ENCODE data around the gene ANO2.
"Not testable (repeated sequence)": the region's sequence is repeated elsewhere in the genome, so short reads cannot be mapped to it uniquely, and the experiment has no call there.

The ANO2 gene

DNA sequence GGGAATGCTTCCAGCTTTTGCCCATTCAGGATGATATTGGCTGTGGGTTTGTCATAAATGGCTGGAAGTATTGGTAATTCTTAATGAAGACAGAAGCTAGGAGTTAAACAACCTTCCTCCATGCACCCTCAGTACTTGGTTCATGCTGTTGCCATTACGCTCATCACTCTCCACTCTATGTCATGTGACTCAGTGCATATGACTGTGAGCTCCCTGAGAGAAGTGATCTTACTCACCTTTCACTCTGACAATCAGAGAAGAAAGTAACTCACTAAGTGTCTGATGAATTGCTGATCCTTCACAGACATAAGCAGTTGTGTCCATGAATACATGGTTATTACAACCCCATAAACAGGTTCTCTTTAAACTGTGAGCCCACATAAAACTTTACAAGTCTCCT lies 275.4 kb downstream of the ANO2 start:
- DNase-seq (ENCODE audit: low read depth, low spot score), result not testable (repeated sequence)

DNA sequence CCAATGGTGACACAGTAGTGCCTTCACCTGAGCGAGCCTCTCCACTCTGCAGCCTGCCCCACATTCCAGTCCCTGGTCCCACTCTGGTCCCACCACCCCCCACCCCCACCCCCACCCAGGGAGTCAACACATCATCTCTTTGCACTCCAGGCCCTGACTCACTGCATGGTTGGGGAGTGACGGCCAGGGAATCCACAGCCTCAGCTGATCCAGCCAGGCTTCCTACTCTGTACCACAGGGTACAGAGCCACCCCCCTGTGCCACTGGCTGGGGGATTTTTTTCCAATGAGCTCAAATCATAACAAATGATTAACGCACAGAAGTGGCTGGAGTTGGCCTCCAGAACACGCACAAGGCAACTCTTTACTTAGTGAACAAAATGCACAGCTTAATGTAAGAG lies 279.4 kb downstream of the ANO2 start:
- DNase-seq (ENCODE audit: low read depth, low spot score), result no peak

DNA sequence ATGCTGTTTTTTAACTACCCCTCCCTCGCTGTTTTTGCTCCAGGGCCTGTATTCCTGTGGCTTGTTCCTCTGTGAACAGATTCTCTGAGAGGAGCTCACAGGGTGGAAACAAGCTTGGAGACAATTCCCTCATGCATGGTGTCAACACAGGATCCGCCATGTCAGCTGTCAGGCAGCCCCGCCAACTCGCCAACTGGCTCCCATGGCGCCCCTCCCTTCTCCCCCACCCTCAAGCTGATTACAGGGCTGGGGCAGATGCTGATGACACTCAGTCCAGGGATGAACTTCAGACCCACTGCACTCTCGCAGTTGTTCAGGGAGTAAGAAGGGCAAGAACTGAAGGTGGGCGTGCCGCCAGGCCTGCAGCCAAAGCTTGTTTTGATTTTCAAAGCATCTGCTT lies 283.2 kb downstream of the ANO2 start:
- no peak for DNase-seq (ENCODE audit: low read depth, low spot score)

DNA sequence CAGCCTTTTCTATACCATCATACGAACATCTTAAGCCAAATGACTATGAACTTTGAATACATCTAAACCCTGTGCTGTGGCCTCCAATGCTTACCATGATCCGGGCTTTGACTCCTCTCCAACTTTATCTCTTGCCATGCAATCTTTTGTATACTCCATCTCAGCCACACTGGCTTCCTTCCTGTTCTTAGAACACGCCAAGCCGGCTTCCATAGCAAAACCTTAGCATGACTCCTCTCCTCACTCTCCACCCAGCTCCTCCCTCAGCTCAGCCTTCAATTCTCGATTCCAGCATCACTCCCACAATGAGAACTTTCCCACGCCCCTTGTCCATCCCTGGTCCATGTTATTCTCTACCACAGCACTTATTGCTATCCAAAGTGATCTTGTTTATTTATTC lies 284.8 kb downstream of the ANO2 start:
- no peak for DNase-seq (ENCODE audit: low read depth, low spot score)

DNA sequence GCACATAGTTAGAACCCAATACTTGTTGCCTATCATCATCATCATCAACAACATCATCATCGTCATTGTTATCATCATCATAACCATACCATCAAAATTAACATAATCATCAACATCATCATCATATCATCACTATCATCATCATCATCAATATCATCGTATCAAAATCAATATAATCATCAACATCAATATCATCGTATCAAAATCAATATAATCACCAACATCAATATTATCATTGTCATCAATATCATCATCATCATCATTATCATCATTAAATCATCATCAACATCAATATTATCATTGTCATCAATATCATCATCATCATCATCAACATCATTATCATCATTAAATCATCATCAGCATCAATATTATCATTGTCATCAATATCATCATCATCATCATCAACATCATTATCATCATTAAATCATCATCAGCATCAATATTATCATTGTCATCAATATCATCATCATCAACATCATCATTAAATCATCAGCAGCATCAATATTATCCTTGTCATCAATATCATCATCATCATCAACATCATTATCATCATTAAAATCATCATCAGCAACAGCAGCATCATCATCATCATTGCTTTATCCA lies 286.6 kb downstream of the ANO2 start:
- not testable (repeated sequence) for DNase-seq (ENCODE audit: low read depth, low spot score)

DNA sequence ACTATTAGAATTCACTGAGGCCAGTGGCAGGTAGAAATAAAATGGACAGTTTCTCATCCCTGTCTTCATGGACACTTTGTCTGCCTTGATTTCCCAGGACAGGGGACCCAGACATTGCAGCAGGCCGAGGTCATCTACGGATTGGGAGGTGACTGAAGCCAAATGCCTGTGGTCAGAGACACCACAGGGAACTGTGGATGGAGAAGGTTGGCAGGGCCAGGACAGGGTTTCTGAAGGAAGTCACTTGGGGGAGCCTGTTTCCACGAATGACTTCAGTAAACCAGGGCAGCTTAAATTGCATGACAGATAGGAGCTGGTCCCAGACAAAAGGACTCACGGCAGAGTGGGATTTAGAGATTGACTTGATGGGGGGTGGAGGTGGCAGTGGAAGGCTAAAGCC lies 288.2 kb downstream of the ANO2 start:
- no peak for DNase-seq (ENCODE audit: low read depth, low spot score)

DNA sequence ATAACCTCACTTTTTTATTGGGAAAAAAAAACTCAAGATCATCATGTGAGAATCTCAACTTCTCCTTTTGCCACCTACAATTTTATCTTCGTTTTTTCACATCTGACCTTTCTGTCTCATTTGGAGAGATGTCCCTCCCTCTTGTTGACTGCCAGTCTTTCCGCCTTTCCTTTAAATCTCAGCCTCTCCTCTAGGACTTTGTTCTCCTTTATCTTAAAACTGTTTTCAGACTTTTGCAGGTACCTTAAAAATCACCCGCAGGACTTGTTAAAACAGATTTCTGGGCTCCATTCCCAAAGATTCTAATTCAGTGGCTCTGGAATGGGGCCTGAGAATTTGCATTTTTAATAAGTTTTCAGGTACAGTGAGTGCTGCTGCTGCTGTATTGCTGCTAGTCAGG lies 289.9 kb downstream of the ANO2 start:
- no peak for DNase-seq (ENCODE audit: low read depth, low spot score)

DNA sequence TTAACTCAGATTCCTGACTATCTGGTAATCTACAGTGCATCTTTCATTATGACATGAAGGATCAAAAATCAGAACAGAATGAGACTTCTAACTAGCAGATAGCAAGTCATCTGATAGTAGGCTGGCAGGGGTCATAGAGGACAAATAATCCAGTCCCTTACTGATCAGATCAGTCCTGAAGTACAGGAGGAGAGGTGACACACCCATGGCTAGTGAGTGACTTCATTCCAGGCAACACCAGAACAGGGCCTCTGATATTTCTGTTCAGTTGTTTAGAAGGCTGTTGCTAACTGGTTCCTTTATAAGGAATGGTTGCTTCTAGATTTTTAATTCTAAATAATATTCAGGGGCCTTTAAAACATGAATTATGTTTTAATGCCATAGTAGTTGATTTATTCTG lies 291.0 kb downstream of the ANO2 start:
- no peak for DNase-seq (ENCODE audit: low read depth, low spot score)

DNA sequence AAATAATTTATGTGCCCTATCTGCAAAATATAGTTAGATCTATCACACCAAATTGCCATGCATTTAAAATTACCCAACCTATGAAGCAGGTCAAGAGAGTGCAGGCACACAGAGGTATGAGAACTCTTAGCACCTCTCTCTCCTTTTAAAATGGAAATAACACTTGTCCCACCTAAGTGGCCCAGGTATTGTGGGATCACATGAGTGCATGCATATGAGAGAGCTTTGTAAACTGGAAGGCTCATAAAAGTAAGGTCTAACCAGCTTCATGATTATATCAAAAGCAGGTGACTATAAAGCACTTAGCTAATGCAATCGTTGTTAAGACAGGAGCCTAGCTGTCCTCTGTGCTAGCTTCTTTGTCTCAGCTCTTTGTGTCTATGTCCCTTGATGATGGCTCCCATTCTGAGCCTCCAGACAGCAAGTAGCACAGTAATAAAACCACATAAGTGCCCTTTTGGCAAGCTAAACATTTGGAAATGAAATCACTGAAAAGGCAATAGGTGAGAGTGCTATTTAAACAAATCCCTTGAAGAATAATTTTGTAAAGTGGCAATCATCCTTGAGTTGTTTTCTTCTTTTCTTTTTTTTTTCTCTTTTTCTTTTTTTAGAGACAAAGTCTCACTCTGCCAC lies 294.1 kb downstream of the ANO2 start:
- no peak for DNase-seq (ENCODE audit: low read depth, low spot score)

DNA sequence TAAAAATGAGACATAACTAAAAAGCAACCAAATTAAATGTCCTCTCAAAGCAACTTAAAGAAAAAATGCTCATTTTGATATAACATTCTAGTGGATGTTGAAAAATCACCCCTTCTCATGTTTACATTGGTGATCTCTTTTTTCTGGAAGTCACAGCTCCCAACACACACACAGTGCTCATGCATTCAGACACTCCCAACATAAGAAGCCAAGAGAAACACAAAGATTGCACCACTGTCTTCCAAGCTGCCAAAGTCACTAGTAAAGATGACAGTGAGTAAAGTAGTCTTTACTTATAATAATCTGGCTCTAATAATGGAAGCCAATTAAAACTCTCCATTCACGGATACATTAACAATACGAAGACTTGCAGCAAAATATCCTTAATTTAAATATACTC lies 294.8 kb downstream of the ANO2 start:
- no peak for DNase-seq (ENCODE audit: low read depth, low spot score)

DNA sequence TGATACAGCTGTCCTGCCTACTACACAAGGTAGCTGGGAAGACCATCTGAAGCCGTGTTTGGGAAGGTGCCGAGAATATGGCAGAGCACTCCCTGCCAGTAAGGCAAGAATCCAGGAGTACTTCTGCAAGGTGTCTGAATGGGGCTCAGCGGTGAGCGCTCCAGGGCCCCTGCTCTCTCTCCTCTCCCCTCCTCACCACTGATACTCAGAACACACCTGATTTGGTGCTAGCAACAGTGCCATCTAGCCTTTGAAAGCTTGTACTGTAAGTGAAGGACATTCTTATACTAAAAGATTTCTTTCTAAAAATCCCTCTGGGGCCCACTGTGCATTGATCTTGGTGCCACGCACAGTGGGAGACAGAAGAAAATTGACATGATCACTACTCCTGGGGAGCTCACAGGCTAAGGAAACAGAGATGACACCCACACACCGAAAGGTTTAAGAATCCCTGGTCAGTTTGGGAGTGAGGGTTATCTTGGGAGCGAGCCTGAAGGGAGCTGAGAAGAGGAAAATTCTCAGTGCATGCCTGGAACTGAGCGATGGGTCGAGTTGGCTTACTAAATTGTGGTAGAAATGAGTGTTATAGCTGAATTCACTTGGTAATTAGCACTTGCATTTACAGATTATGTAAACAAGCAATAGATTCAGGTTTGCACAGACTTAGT lies 296.2 kb downstream of the ANO2 start:
- no peak for DNase-seq (ENCODE audit: low read depth, low spot score)

DNA sequence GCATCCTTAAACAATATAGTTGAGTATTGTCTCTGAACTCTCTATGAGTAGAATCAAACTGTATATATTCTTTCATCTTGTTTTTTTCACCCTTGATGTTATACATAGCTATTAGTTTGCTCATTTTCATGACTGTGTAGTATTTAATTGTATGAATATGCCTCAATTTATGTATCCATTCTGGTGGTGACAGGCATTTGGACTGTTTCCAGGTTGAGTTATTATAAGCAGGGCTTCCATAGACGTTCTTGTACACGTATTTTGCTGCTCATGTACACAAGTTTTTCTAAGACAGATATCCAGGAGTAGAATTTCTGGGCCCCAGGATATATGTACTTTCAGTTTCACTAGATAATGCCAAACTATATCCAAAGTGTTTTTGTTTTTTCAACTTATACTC lies 301.8 kb downstream of the ANO2 start:
- DNase-seq (ENCODE audit: low read depth, low spot score), result no peak

DNA sequence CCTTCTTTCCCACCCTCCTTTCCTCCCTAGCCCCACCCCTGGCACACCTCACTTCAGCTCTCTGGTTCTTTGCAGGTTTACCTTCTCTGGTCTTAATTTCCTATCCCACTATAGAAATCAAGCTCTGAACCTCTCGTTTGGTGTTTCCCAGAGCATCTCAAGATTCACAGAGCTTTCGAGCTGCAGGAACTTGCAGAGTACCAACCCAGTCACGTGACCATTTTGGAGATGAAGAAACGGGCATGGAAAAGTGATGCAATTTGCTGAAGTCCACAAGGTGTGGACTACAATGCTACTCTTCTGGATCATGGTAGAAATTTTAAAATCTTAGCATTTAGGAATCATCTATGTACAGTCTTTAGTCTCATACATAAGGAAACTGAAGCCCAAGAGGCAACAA lies 307.4 kb downstream of the ANO2 start:
- no peak for DNase-seq (ENCODE audit: low read depth, low spot score)

DNA sequence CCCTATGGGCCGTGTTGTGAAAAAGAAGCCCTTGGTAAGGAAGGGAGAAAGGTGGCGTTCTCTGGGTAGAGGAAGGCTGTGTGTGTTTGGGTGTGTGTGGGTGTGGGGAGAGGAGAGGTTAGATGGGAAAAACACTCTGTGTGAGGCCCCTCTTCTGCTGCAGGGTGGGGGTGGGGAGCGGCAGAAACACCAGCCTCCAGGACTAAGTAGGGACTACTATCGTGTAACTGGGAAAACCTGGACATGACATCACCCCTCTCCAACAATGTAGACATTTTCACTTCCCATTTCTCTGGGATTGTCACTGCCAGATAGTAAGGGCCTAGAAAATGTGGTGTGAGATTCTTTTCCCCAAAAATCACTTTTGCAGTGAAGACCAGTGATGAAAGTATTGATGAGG lies 308.2 kb downstream of the ANO2 start:
- DNase-seq (ENCODE audit: low read depth, low spot score), result no peak

DNA sequence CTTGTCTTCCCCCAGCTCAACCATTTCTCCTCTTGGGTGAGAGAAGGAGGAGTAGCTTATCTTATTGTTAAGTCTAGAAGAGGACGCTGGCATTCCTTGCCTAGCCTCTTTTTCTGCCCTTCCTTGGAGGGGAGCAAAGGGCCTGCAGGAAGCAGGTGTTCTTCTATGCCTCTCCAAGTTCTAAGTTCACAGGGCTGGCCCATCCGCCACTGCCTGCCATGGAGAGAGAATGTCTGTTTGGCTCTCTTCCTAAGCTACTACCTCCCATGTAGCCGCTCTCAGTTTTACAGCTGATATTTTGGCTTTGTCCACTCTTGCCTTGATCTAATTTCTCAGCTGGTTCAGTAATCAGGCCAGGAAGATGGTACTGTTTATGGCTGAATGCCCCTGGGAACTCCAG lies 312.0 kb downstream of the ANO2 start:
- DNase-seq (ENCODE audit: low read depth, low spot score), result no peak

DNA sequence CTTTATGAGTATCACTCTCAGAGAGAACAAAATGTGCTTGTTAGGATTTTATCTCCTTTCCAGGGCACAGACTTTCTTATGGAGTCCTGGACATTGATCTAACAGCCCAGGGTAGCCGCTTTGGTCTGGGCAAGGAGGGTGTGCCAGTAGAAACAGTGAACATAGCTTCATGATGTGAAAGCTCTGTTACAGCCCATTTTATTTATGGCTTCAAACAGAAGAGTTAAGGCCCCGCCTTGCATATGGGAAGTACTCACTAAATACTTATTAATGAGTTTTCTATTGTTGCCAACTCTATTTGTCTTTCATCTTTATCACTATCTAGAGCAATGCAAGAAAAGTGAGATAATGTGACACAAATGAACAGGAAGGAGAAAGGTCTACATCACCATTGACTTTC lies 312.6 kb downstream of the ANO2 start:
- no peak for DNase-seq (ENCODE audit: low read depth, low spot score)

DNA sequence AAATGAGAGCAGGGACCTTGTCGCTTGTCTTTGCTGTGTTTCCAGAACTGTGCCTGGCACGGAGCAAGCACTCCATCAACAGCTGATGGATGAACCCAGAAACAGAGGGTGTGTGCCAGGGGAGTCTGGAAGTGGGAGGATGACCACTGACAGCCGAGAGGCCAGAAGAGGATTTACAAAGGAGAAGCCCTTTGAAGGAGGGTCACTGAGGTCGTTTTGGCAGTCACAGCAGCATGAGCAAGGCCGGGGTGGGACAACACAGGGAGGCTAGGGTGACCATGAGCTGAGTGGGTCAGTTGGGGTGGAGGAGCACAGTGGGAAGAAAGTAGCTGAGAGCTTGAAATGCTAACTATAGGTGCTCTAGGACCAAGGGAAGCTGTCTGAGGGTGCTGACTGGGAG lies 313.6 kb downstream of the ANO2 start:
- DNase-seq (ENCODE audit: low read depth, low spot score), result no peak

DNA sequence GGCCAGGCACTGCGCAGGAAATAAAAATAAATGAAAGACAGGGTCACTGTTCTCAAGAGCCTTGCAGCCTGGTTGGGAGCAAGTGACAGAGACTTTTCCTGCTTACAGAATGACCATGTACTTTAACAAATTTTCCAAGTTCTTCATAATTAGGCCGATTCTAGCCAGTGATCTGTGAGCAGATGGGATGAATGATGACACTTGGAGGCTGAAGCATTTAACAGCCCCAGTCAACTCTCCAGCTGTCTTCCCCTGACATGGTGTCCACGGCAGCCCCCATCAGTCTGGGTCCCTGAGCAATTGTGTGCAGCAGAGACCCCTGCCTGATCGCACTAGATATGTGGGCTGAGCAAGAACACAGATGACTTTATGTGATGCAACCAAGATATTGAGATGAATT lies 314.3 kb downstream of the ANO2 start:
- no peak for DNase-seq (ENCODE audit: low read depth, low spot score)

DNA sequence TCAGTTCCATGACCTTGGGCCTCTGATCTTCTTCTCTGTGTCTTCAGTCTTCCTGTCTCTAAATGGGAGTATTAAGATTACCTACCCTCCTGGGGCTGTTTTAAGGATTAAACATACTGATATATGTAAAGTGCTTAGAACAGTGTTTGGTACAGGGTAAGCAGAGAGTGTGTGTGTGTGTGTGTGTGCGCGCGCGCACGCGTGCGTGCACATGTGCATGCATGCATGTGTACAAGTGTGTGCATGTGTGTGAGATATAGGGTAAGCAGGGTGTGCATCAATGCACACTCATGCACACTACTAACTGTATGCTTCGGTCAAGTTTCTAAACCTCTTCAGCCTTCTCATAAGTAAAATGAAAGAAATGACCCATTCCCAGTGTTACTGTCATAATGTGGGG lies 316.6 kb downstream of the ANO2 start:
- no peak for DNase-seq (ENCODE audit: low read depth, low spot score)

DNA sequence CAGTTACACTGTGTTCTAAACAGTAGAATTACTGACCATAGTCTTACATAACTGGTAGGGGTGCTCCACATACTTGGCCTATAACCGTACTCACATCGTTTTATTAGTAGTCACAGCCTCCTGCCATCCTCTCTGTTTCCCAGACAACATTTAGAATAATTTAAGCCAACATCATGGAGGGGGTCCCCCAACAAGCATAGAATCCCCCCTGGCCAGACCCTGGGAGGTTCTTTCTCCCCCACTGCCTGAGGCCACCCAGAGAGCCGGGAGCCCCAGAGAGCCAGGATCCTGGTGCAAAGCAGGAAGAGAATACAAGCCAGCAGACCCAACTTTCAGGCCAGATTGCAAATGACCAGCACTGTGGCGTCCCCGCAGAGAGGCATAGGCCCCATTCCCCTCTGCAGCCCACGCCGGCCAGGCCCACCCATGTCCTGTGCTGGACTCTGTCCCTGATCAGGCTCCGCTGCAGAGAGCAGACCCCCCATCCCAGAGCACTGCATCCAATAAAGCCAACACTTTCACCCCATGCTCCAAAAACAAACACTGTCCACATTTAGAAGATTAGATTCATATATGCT lies 317.9 kb downstream of the ANO2 start:
- no peak for DNase-seq (ENCODE audit: low read depth, low spot score)

DNA sequence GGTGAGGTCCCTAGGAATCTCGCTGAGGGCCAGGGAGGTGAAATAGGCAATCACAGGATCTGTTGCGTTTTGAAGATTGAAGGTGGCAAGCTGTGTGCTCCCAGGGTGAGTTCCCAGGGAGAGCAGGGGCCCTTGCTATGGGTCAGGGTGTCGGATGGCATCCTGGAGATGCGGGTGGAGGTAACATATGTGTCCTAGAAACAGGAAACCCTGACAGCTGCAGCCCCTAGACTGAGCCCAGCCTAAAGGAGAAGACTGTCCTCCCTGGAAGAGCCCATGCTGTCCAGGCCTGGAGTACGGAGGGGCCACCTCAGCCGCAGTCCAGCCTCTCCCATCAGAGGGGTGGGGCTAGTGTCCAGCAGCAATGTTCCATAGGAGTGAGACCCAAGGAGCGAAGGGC lies 318.9 kb downstream of the ANO2 start:
- DNase-seq (ENCODE audit: low read depth, low spot score), result no peak

DNA sequence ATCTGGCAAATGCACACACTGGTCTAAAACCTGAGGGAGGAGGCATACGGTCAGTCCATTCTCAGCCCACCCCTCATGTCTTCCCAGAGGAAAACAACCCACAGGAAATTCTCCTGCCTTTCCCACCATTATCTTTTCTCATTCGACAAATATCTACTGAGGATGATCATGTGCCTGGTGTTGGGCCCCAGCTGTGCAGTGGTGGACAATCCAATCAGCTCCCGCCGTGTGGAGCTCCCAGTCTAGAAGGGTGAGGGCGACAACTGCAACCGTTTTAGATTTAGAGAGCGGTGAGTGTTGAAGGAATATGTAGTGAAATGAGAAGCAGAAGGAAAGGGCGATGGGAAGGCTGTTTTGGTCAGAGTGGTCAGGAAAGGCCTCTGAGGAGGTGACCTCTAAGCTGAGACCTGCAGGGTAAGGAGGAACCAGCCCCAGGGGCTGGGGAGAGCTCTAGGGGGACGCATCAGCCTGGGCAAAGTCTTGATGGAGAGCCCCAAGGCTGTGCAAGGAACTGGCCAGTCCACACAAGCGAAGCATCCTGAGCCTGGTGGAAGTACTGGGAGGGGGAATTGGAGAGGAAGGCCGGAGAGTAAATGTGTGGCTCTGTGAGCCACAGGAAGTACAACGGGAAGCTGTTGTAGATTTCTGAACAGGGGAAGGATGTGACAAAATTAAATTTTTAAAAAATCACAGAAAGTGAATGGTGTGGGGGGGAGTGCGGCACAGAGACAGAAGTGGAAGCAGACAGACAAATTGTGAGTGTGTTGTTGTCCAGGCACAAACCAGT lies 320.4 kb downstream of the ANO2 start:
- no peak for DNase-seq (ENCODE audit: low read depth, low spot score)
